ENCODE results near the gene IGF2BP1.
"Not testable (repeated sequence)": the region's sequence is repeated elsewhere in the genome, so short reads cannot be mapped to it uniquely, and the experiment has no call there.

Gene IGF2BP1

GRCh38 chr17:48996722-48997102 is 473 bp upstream of the IGF2BP1 start:
- DNase-seq, result no peak

- DNase-seq, result no peak
These were observed 822 bp downstream of the IGF2BP1 start for GRCh38 chr17:48997827-48998586.

- no peak for DNase-seq
These were observed 1.6 kb downstream of the IGF2BP1 start for GRCh38 chr17:48998587-48999440.

GRCh38 chr17:49000943-49001342 is 3.8 kb downstream of the IGF2BP1 start:
- no peak for DNase-seq

GRCh38 chr17:49001671-49002070 is 4.5 kb downstream of the IGF2BP1 start:
- DNase-seq, result no peak

- no peak for DNase-seq
These were observed 5.1 kb downstream of the IGF2BP1 start for GRCh38 chr17:49002331-49002730.

GRCh38 chr17:49002766-49003165 is 5.6 kb downstream of the IGF2BP1 start:
- DNase-seq, result no peak

- no peak for DNase-seq
These were observed 6.6 kb downstream of the IGF2BP1 start for GRCh38 chr17:49003557-49004511.

- DNase-seq, result no peak
These were observed 8.0 kb downstream of the IGF2BP1 start for GRCh38 chr17:49005140-49005539.

GRCh38 chr17:49008908-49009307 is 11.7 kb downstream of the IGF2BP1 start:
- not testable (repeated sequence) for DNase-seq

GRCh38 chr17:49012769-49013255 is 15.6 kb downstream of the IGF2BP1 start:
- DNase-seq, result no peak

GRCh38 chr17:49013311-49014213 is 16.4 kb downstream of the IGF2BP1 start:
- no peak for DNase-seq

GRCh38 chr17:49015179-49015923 is 18.2 kb downstream of the IGF2BP1 start:
- no peak for DNase-seq

- no peak for DNase-seq
These were observed 19.0 kb downstream of the IGF2BP1 start for GRCh38 chr17:49015924-49016774.

- DNase-seq, result no peak
These were observed 19.7 kb downstream of the IGF2BP1 start for GRCh38 chr17:49016775-49017463.

- no peak for DNase-seq
These were observed 21.0 kb downstream of the IGF2BP1 start for GRCh38 chr17:49018116-49018612.

- DNase-seq, result no peak
These were observed 21.6 kb downstream of the IGF2BP1 start for GRCh38 chr17:49018748-49019147.

- no peak for DNase-seq
These were observed 23.4 kb downstream of the IGF2BP1 start for GRCh38 chr17:49020609-49021008.
